Stimulated activated CD8-positive, alpha-beta memory T cell treated with anti-CD3 and anti-CD28 coated beads, Interleukin-4, amount 100 ng/mL, for 1 hour (primary cell): ENCODE results near the gene IGFLR1.
"Not testable (repeated sequence)": the region's sequence is repeated elsewhere in the genome, so short reads cannot be mapped to it uniquely, and the experiment has no call there.

Experiments used
- DNase-seq, 2 donors: peaks; one replicate each; pipeline ENCODE4 v3.0.0-alpha.2; 2020; ENCODE audit warnings: low read depth in 2 of 2, low spot score in 1 of 2

IGFLR1 gene

DNA sequence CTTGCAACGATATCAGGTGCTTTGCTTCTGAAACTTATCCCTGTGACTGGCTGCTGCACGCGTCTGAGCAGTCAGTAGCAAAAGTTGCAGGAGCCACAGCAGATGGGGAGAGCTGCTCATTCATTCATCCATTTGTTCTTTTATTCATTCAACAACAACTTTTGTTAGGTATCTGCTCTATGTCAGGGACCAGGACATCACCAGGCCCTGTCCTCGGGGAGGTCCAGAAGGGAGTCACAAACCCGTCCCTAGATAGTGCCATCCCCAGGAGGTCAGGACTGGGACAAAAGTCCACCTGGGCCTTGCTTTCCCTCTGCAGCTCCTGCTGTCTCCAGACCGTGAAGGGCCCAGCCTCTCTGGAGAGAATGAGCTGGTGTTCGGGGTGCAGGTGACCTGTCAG is 35.7 kb upstream of the IGFLR1 start:
- DNase-seq, result no peak

DNA sequence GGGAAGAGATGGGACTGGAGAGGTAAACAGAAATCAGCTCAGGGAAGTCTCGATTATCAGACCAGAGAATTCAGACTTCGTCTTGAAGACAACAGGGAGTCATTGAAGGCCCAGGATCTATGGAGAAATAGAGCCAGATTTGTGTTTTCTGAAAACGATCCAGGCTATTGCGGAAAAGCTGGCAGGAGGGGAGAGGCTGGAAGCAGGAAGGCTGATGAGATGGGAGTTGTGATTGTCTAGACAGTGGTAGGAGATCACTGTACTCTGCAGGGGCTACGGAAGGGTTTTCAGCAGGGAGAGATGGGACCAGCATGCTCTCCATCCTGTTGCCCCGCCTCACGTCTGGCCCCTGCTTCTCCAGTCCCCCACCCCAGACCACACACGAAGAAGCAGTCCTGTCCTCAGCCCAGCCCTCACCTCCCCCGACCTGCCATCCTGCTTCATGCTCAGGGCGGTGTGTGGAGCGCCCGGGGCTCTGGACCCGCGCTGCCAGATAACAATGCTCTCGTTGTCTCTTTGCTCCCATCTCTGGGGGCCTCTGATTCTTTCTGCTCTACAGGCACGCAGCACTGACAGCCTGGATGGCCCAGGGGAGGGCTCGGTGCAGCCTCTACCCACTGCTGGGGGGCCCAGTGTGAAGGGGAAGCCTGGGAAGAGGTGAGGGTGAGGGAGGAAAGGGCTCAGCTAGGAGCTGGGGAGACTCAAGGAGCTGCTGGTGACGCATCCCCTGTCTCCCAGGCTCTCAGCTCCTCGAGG is 35.0 kb upstream of the IGFLR1 start:
- no peak for DNase-seq

- no peak for DNase-seq
These were observed 34.0 kb upstream of the IGFLR1 start for GRCh38 chr19:35776102-35776788.

- DNase-seq, result peak; percentile 94 to 97
These were observed 33.2 kb upstream of the IGFLR1 start, which contains the start of gene ARHGAP33 for GRCh38 chr19:35775298-35776101. TSS of gene ARHGAP33 (plus strand) at chr19:35775564. CDS start at chr19:35775659, 95 bp downstream.

DNA sequence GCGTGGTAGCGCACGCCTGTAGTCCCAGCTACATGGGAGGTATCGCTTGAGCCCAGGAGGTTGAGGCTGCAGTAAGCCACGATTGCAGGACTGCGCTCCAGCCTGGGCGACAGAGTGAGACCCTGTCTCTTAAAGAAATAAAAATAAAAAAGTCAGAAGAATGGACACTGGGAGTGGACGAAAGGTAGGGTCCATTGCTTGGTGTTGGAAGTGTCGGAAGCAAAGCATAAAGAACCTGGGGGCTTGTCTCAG is 32.7 kb upstream of the IGFLR1 start:
- no peak for DNase-seq

DNA sequence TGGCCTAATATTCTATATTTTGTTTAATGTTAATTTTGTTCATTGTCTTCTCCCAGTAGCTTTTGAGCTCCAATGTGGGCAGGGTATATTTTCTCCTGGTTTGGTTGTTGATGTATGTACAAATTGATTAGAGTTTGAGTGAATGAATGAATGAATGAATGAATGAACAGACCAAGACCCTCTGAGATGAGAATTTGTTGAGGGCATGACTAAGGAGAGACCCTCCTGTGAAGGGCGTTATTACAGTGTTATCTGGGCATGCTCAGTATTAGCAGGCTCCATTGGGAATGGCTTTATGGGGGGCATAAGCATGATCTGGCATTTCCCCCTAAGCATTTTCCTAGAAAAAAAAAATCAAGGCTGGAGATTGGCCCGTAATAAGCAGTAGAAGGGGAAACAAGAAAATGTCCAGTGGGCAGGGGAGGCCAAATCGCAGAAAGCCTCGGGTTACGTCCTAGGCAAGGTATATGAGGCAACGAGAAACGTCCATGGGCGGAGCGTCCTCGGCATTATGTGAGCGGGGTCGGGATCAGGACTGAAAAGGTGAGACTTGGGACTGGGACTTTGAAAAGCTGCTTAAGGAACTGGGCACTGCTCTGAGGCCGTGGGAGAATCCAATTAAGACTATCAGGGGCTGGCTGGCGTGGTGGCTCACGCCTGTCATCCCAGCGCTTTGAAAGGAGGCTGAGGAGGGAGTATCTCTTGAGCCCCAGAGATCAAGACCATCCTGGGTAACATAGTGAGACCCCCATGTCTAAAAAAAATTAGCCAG is 32.2 kb upstream of the IGFLR1 start:
- DNase-seq, result no peak

GRCh38 chr19:35773020-35773806 is 31.0 kb upstream of the IGFLR1 start:
- DNase-seq, result no peak

- not testable (repeated sequence) for DNase-seq
These were observed 30.1 kb upstream of the IGFLR1 start for GRCh38 chr19:35772362-35772761.

DNA sequence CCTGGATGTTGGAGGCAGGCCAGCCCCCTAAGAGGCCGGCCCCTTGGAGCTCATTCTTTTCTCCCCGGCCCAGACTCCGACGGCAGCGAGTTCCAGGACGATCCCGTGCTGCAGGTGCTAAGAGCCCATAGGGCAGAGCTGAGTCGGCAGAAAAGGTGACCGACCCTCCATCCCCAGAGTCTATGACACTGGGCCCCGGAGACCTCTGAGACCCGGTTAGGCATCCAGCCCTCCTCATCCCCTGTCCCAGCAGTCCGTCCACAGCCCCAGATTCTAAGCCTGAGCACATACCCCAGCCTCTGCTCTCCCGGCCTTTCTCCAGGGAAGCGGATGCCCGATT is 25.8 kb upstream of the IGFLR1 start:
- DNase-seq, result no peak

DNA sequence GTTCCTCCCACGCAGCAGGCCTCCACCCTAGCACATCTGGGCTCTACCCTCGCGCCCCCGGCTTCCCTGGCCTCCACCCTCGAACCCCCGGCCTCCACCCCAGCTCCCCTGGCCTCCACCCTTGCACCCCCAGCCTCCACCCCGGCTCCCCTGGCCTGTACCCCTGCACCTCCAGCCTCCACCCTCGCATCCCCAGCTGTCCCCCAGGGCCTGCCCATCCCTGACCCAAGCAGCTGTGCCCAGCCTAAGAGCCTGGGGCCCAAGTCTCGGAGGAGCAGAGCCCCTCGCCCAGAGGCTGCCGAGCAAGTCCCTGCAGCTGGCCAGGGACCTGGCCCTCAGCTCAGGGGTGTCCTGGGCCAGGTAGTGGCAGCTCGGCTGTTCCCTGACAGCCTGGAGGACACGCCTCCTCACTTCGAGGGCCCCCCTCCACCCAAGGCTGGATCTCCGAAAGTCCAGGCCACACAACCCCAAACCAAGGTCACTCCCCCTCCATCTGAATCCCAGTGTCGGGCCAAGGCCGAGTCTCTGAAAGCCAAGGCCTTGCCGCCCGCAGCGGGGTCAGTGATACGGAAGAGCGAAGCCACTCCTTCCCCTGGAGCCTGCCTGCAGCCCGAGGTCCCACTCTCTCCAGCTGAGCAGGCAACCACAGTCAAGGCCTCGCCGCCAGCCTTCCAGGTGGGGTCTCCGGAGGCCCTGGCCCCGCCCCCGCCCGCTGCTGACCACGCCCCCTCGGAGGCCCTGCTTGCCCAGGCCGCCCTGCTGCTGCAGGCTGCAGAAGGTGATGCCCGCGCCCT is 25.2 kb upstream of the IGFLR1 start:
- no peak for DNase-seq

DNA sequence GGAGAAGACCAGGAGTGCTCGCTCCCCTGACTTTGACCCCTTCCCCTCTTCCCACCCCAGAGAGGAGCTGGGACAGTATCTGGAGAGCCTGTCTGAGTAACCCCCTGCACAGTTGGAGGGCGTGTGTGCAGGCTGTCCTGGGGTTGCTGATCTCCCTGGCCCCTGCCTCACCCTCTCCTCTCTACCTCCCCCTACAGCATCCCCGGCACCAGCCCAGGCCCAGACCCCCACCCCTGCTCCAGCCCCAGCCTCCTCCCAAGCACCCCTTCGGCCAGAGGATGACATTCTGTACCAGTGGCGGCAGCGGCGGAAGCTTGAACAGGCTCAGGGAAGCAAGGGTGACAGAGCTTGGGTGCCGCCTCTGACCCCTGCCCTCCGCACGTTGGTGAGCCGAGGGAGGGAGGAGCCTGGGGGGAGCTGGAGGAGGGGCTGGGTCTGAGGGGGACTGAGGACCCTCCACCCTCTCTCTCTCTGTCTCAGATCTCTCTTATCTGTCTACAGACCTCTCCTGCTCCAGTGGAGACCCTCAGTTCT is 24.4 kb upstream of the IGFLR1 start:
- DNase-seq, result no peak

DNA sequence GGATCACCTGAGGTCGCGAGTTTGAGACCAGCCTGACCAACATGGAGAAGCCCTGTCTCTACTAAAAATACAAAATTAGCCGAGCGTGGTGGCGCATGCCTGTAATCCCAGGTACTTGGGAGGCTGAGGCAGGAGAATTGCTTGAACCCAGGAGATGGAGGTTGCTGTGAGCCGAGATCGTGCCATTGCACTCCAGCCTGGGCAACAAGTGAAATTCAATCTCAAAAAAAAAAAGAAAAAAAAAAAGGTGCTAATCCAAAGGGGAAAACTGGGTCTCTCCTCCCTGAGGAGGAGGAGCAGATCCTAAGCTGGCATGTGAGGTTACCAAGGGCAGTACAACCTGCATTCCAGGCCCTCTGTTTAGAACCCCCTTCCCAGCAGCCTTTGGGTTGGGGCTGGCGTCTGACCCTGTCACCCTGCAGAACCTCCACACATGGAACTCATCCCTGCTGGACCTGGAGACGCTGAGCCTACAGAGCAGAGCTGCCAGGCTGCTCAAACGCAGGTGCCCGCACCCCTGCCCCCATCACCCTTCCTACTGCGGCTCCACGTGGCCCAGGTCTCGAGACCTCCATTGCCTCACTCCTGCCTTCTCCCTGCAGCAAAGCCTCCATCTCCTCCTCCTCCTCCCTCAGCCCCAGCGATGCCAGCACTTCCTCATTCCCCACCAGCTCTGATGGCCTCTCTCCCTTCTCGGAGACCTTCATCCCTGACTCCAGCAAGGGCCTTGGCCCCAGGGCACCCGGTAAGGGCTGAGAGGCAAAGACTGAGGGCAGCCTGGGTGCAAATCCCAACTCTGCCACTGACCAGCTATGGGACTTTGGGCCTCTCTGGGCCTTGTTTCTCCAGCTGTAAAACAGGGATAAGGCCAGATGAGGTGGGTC is 22.4 kb upstream of the IGFLR1 start:
- no peak for DNase-seq

DNA sequence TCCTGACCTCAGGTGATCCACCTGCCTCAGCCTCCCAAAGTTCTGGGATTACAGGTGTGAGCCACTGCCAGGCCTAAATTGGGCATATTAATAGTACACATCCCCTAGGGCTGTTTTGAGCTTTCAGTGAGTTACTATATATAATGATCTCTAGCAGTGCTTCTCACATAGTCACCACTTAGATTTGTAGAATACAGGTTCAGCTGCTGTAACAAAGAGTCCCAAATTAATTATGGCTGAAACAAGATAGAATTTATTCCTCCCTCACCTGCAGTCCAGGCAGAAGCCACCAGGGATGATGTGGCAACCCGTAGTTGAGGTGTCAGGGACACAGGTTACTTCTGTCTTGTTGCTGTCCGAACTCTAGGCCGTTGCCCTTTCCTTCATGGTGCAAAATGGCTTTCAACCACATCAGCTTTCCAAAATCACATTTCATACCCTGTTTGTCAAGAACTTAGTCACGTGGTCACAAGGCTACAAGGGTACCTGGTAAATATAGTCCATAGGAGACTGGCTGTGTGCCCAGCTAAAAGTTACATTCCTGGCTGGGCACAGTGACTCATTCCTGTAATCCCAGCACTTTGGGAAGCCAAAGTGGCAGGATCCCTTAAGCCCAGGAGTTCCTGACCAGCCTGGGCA is 18.6 kb upstream of the IGFLR1 start:
- DNase-seq, result no peak

GRCh38 chr19:35759697-35760096 is 17.4 kb upstream of the IGFLR1 start:
- DNase-seq, result no peak

GRCh38 chr19:35757749-35758608 is 15.7 kb upstream of the IGFLR1 start, which contains the start of gene PROSER3:
TSS of gene PROSER3 (plus strand) at chr19:35758176. CDS start at chr19:35758216, 40 bp downstream.
- DNase-seq, result peak; percentile 95 to 96

DNA sequence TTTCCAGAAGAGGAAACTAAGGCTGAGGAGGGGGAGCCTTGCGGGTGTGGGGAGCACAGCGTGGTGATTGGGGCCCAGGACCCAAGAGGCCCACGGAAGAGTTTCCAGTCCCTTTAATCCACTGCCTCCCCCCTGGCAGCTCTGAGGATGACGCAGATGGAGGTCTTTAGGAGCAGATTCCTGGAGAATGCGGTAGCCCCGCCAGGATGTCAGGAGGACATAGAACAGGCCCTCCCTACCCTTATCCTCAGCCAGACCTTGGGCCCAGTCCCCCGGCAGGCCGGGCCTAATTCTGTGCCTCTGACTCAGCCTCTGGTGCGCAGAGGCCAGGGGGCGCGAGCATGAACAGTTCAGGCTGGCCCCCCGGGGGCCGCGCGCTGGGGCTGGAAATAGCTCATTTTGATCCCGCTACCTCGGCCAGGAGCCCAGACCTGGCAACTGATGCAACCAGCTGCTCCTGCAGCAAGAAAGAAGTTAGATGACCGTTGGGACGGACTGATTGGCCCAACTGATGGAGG is 15.0 kb upstream of the IGFLR1 start:
- DNase-seq, result no peak
